ENCODE results near the gene ZNF506. TPM values are rescaled to one million over a fixed set of nuclear protein-coding genes. Genes with fewer than 3 reads are reported as not detected.

The ZNF506 gene
- total and polyA plus RNA-seq, 2 experiments from 2014 or later = 9.9 to 47.1 TPM

- DNase-seq (ENCODE audit: low spot score) = no peak
- Histone ChIP-seq H3K4me3 (no peak overlapping the region), H2AFZ (no peak overlapping the region), H3K9me3 (ENCODE audit: low read depth) (no peaks in the 10 kb centered on the region), H3K4me2 (no peak overlapping the region), H3K79me2 (no peaks in the 10 kb centered on the region), H3K36me3 (replicated peaks; ENCODE audit: insufficient read depth, low read depth) (no peaks in the 10 kb centered on the region), H3K9me2 (replicated peaks; ENCODE audit: insufficient read depth) (no peaks in the 10 kb centered on the region), H3K27ac (no peak overlapping the region), H3K27me3 (no peaks in the 10 kb centered on the region), H4K20me1 (ENCODE audit: insufficient read depth, poor library complexity, severe bottlenecking) (no peaks in the 10 kb centered on the region), H3K4me1 (ENCODE audit: insufficient read depth) (no peaks in the 10 kb centered on the region)
- WGBS (ENCODE audit: low lambda C conversion rate, missing lambda C conversion rate) = 89% methylated on average over 4 of the region's 4 CpGs
- TF ChIP-seq EZH2phosphoT487 (IDR thresholded peaks at IDR 0.05; ENCODE audit: low read depth, severe bottlenecking, unreplicated experiment) (no peak), EZH2 (IDR thresholded peaks at IDR 0.05; ENCODE audit: borderline replicate concordance) (no peak)
- TF ChIP-seq, protein P1, sequence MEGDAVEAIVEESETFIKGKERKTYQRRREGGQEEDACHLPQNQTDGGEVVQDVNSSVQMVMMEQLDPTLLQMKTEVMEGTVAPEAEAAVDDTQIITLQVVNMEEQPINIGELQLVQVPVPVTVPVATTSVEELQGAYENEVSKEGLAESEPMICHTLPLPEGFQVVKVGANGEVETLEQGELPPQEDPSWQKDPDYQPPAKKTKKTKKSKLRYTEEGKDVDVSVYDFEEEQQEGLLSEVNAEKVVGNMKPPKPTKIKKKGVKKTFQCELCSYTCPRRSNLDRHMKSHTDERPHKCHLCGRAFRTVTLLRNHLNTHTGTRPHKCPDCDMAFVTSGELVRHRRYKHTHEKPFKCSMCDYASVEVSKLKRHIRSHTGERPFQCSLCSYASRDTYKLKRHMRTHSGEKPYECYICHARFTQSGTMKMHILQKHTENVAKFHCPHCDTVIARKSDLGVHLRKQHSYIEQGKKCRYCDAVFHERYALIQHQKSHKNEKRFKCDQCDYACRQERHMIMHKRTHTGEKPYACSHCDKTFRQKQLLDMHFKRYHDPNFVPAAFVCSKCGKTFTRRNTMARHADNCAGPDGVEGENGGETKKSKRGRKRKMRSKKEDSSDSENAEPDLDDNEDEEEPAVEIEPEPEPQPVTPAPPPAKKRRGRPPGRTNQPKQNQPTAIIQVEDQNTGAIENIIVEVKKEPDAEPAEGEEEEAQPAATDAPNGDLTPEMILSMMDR (IDR thresholded peaks at IDR 0.05; ENCODE audit: poor library complexity) = no peak
Measured at GRCh38 chr19:19758164-19758563, 63.4 kb downstream of the ZNF506 start.

- no peak overlapping the region for H3K4me2 ChIP-seq
- H3K27me3 ChIP-seq = no peaks in the 10 kb centered on the region
- no peaks in the 10 kb centered on the region for H3K79me2 ChIP-seq
- 97% methylated on average over 11 of the region's 11 CpGs for WGBS (ENCODE audit: low lambda C conversion rate, missing lambda C conversion rate)
- no peaks in the 10 kb centered on the region for H3K36me3 ChIP-seq (replicated peaks; ENCODE audit: insufficient read depth, low read depth)
- TF ChIP-seq, protein P1 (IDR thresholded peaks at IDR 0.05; ENCODE audit: poor library complexity) = no peak
- TF ChIP-seq EZH2phosphoT487 (IDR thresholded peaks at IDR 0.05; ENCODE audit: low read depth, severe bottlenecking, unreplicated experiment) = no peak
- no peak for TF ChIP-seq EZH2 (IDR thresholded peaks at IDR 0.05; ENCODE audit: borderline replicate concordance)
- H3K4me1 ChIP-seq (ENCODE audit: insufficient read depth) = no peaks in the 10 kb centered on the region
- no peaks in the 10 kb centered on the region for H3K9me3 ChIP-seq (ENCODE audit: low read depth)
- H3K4me3 ChIP-seq = no peak overlapping the region
- H2AFZ ChIP-seq = no peak overlapping the region
- no peak for DNase-seq (ENCODE audit: low spot score)
- H3K27ac ChIP-seq = no peak overlapping the region
- H3K9me2 ChIP-seq (replicated peaks; ENCODE audit: insufficient read depth) = no peaks in the 10 kb centered on the region
- H4K20me1 ChIP-seq (ENCODE audit: insufficient read depth, poor library complexity, severe bottlenecking) = no peaks in the 10 kb centered on the region
Measured at GRCh38 chr19:19752760-19753403, 68.7 kb downstream of the ZNF506 start.

DNA sequence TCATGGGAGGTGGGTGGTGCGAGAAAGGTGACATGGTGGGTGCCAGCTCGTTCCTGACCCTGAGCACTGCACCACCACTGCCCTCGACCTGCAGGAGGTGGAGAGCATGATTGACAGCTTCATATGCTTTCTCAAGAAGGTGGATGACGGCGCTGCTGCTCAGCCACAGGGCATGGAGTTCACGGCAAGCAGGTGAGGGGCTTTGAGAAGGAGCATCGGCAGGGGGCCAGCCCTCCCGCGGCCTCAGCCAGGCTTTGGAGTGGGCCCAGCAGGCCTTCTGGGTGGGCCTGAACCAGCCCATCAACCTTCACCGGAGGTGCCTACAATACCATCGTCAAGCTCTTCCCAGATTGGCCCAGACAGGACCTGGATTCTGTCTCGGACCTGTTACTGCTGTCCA is 69.7 kb downstream of the ZNF506 start:
- no peaks in the 10 kb centered on the region for H3K27me3 ChIP-seq
- H3K79me2 ChIP-seq = no peaks in the 10 kb centered on the region
- WGBS (ENCODE audit: low lambda C conversion rate, missing lambda C conversion rate) = 75% methylated on average over 12 of the region's 12 CpGs
- no peak overlapping the region for H3K4me2 ChIP-seq
- H3K4me3 ChIP-seq = no peak overlapping the region
- no peaks in the 10 kb centered on the region for H3K4me1 ChIP-seq (ENCODE audit: insufficient read depth)
- no peak for DNase-seq (ENCODE audit: low spot score)
- no peaks in the 10 kb centered on the region for H4K20me1 ChIP-seq (ENCODE audit: insufficient read depth, poor library complexity, severe bottlenecking)
- H3K9me3 ChIP-seq (ENCODE audit: low read depth) = no peaks in the 10 kb centered on the region
- H3K27ac ChIP-seq = no peak overlapping the region
- no peaks in the 10 kb centered on the region for H3K36me3 ChIP-seq (replicated peaks; ENCODE audit: insufficient read depth, low read depth)
- no peaks in the 10 kb centered on the region for H3K9me2 ChIP-seq (replicated peaks; ENCODE audit: insufficient read depth)
- H2AFZ ChIP-seq = no peak overlapping the region
- no peak for TF ChIP-seq EZH2phosphoT487 (IDR thresholded peaks at IDR 0.05; ENCODE audit: low read depth, severe bottlenecking, unreplicated experiment)
- no peak for TF ChIP-seq EZH2 (IDR thresholded peaks at IDR 0.05; ENCODE audit: borderline replicate concordance)
- TF ChIP-seq, protein P1 (IDR thresholded peaks at IDR 0.05; ENCODE audit: poor library complexity) = no peak
